Neural progenitor cell (in vitro differentiated cells): Measurements from ENCODE around the gene TSPAN13. TPM values are rescaled to one million over a fixed set of nuclear protein-coding genes. Genes with fewer than 3 reads are reported as not detected.

Experiments used
- DNase-seq: peaks from one replicate; pipeline ENCODE4 v3.0.0-alpha.2; 2016; ENCODE audit warnings: low spot score
- H2AFZ ChIP-seq: fragments of 200-600 bp; sonication (generic); replicated peaks from 2 replicates; pipeline ENCODE4 v1.6.1; 2016; ENCODE audit warnings: antibody characterized with exemption
- H3F3A ChIP-seq: fragments of 200-600 bp; sonication (generic); 2 replicates; pipeline ENCODE4 v1.6.1; 2016; ENCODE audit warnings: antibody characterized with exemption, low read depth
- H3K27ac ChIP-seq: fragments of 200-600 bp; sonication (generic); 2 replicates; pipeline ENCODE4 v1.5.1; 2016; ENCODE audit warnings: mild to moderate bottlenecking
- H3K27me3 ChIP-seq: fragments of 200-600 bp; sonication (generic); 2 replicates; pipeline ENCODE4 v1.6.1; 2016; ENCODE audit warnings: mild to moderate bottlenecking, moderate library complexity
- H3K36me3 ChIP-seq: fragments of 200-600 bp; sonication (generic); 2 replicates; pipeline ENCODE4 v1.5.1; 2016
- H3K4me1 ChIP-seq: fragments of 200-600 bp; sonication (generic); 2 replicates; pipeline ENCODE4 v1.6.1; 2016; ENCODE audit warnings: mixed run types
- H3K4me2 ChIP-seq: fragments of 200-600 bp; sonication (generic); 2 replicates; pipeline ENCODE4 v1.6.1; 2016
- H3K4me3 ChIP-seq: fragments of 200-600 bp; sonication (generic); 2 replicates; pipeline ENCODE4 v1.5.1; 2016
- H3K79me2 ChIP-seq: fragments of 200-600 bp; sonication (generic); 2 replicates; pipeline ENCODE4 v1.6.1; 2016; ENCODE audit warnings: low read depth
- H3K9ac ChIP-seq: fragments of 200-600 bp; sonication (generic); 2 replicates; pipeline ENCODE4 v1.6.1; 2016
- H3K9me3 ChIP-seq: fragments of 200-600 bp; sonication (generic); 2 replicates; pipeline ENCODE4 v1.5.1; 2016; ENCODE audit warnings: low read depth
- H4K20me1 ChIP-seq: fragments of 200-600 bp; sonication (generic); 2 replicates; pipeline ENCODE4 v1.6.1; 2016; ENCODE audit warnings: low read depth
- H3K27ac Mint-ChIP-seq: 3 replicates; pipeline ENCODE4 v1.8.0; 2021; ENCODE audit warnings: mixed read lengths
- H3K27me3 Mint-ChIP-seq: 2 replicates; pipeline ENCODE4 v1.8.0; 2022; ENCODE audit warnings: low read depth, mild to moderate bottlenecking, inconsistent platforms, moderate library complexity, mixed read lengths; ENCODE audit not compliant: insufficient read depth
- H3K36me3 Mint-ChIP-seq: 3 replicates; pipeline ENCODE4 v1.8.0; 2021; ENCODE audit warnings: mixed read lengths
- H3K4me1 Mint-ChIP-seq: 3 replicates; pipeline ENCODE4 v1.8.0; 2021; ENCODE audit warnings: mixed read lengths
- H3K4me3 Mint-ChIP-seq: 3 replicates; pipeline ENCODE4 v1.8.0; 2021; ENCODE audit warnings: mild to moderate bottlenecking, moderate library complexity, mixed read lengths
- H3K9me3 Mint-ChIP-seq: 3 replicates; pipeline ENCODE4 v1.8.0; 2020; ENCODE audit warnings: mixed read lengths
- CTCF ChIP-seq: fragments of 200-600 bp; sonication (generic); IDR thresholded peaks from 2 replicates; pipeline ENCODE4 v1.5.1; 2017; ENCODE audit warnings: antibody characterized with exemption, mild to moderate bottlenecking
- EZH2 ChIP-seq: fragments of 200-600 bp; sonication (generic); IDR thresholded peaks from 2 replicates; pipeline ENCODE4 v1.6.1; 2017; ENCODE audit warnings: antibody characterized with exemption, mild to moderate bottlenecking, moderate library complexity
- EZH2phosphoT487 ChIP-seq: fragments of 200-600 bp; sonication (generic); IDR thresholded peaks from 2 replicates; pipeline ENCODE4 v1.6.1; 2017; ENCODE audit warnings: antibody characterized with exemption
- total RNA-seq: library from RNA; depleted of rRNA; stranded (reverse); fragments of >200 nt; gene quantifications from 2 replicates; pipeline ENCODE4 v1.2.3, GENCODE V29; 2015; ENCODE audit warnings: low replicate concordance

The TSPAN13 gene
- total RNA-seq, 1 donor from 2014 or later: 41.2 TPM

GRCh38 chr7:16710651-16711050 is 42.9 kb upstream of the TSPAN13 start:
- Mint-ChIP-seq H3K36me3 (peaks cover 16% of the 10 kb centered on the region), H3K27ac (no peak overlapping the region), H3K4me3 (no peak overlapping the region), H3K27me3 (no peaks in the 10 kb centered on the region), H3K4me1 (no peaks in the 10 kb centered on the region), H3K9me3 (no peaks in the 10 kb centered on the region)
- Histone ChIP-seq H3K79me2 (no peaks in the 10 kb centered on the region), H3K27ac (no peak overlapping the region), H3K9me3 (no peaks in the 10 kb centered on the region), H3K27me3 (no peaks in the 10 kb centered on the region), H3K4me2 (no peak overlapping the region), H3K36me3 (peaks cover 8% of the 10 kb centered on the region), H3K4me1 (peaks cover 9% of the 10 kb centered on the region), H3K9ac (no peak overlapping the region), H2AFZ (no peak overlapping the region), H3F3A (no peaks in the 10 kb centered on the region), H3K4me3 (no peak overlapping the region), H4K20me1 (no peaks in the 10 kb centered on the region)
- no peak for DNase-seq
- no peak for TF ChIP-seq CTCF
- TF ChIP-seq EZH2phosphoT487: no peak
- no peak for TF ChIP-seq EZH2

- no peak overlapping the region for H3K4me2 ChIP-seq
- no peak overlapping the region for H2AFZ ChIP-seq
- peaks cover 9% of the 10 kb centered on the region for H3K4me1 ChIP-seq
- no peak overlapping the region for H3K27ac ChIP-seq
- Mint-ChIP-seq H3K9me3 (no peaks in the 10 kb centered on the region), H3K4me1 (no peaks in the 10 kb centered on the region), H3K27ac (no peak overlapping the region), H3K4me3 (no peak overlapping the region), H3K36me3 (peaks cover 7% of the 10 kb centered on the region), H3K27me3 (no peaks in the 10 kb centered on the region)
- H3K4me3 ChIP-seq: no peak overlapping the region
- H3K36me3 ChIP-seq: no peaks in the 10 kb centered on the region
- H4K20me1 ChIP-seq: no peaks in the 10 kb centered on the region
- no peaks in the 10 kb centered on the region for H3F3A ChIP-seq
- H3K27me3 ChIP-seq: no peaks in the 10 kb centered on the region
- H3K79me2 ChIP-seq: no peaks in the 10 kb centered on the region
- DNase-seq: no peak
- no peak for TF ChIP-seq CTCF
- no peak for TF ChIP-seq EZH2phosphoT487
- TF ChIP-seq EZH2: no peak
- no peak overlapping the region for H3K9ac ChIP-seq
- H3K9me3 ChIP-seq: no peaks in the 10 kb centered on the region
These were observed 41.8 kb upstream of the TSPAN13 start for GRCh38 chr7:16711730-16712129.

- Histone ChIP-seq H3K9me3 (no peaks in the 10 kb centered on the region), H2AFZ (no peak overlapping the region), H3K79me2 (no peaks in the 10 kb centered on the region), H4K20me1 (no peaks in the 10 kb centered on the region), H3K4me2 (no peak overlapping the region), H3F3A (no peaks in the 10 kb centered on the region), H3K9ac (no peak overlapping the region), H3K27me3 (no peaks in the 10 kb centered on the region), H3K4me3 (no peak overlapping the region), H3K27ac (no peak overlapping the region), H3K4me1 (peaks cover 9% of the 10 kb centered on the region), H3K36me3 (no peaks in the 10 kb centered on the region)
- Mint-ChIP-seq H3K9me3 (no peaks in the 10 kb centered on the region), H3K27ac (no peak overlapping the region), H3K4me1 (no peaks in the 10 kb centered on the region), H3K4me3 (no peak overlapping the region), H3K27me3 (no peaks in the 10 kb centered on the region), H3K36me3 (peaks cover 4% of the 10 kb centered on the region)
- peak; percentile 16 for DNase-seq
- TF ChIP-seq EZH2 (no peak), CTCF (no peak), EZH2phosphoT487 (no peak)
These were observed 40.6 kb upstream of the TSPAN13 start for GRCh38 chr7:16712916-16713315.

- no peaks in the 10 kb centered on the region for H3K4me1 Mint-ChIP-seq
- H3K27ac Mint-ChIP-seq: no peak overlapping the region
- no peak for DNase-seq
These were observed 37.6 kb upstream of the TSPAN13 start for GRCh38 chr7:16715928-16716327.

More at GRCh38 chr7:16715928-16716327, 37.6 kb upstream of the TSPAN13 start:
- Histone ChIP-seq H3K36me3 (no peaks in the 10 kb centered on the region), H4K20me1 (no peaks in the 10 kb centered on the region), H2AFZ (no peak overlapping the region), H3K4me1 (peaks cover 9% of the 10 kb centered on the region), H3K79me2 (no peaks in the 10 kb centered on the region), H3K27ac (no peak overlapping the region), H3F3A (no peaks in the 10 kb centered on the region), H3K4me3 (no peak overlapping the region), H3K27me3 (no peaks in the 10 kb centered on the region), H3K4me2 (no peak overlapping the region), H3K9ac (no peak overlapping the region), H3K9me3 (no peaks in the 10 kb centered on the region)
- no peak for TF ChIP-seq CTCF
- TF ChIP-seq EZH2phosphoT487: no peak
- Mint-ChIP-seq H3K36me3 (peaks cover 1% of the 10 kb centered on the region), H3K27me3 (no peaks in the 10 kb centered on the region), H3K9me3 (no peaks in the 10 kb centered on the region), H3K4me3 (no peak overlapping the region)
